Transverse colon (tissue), 3 donors: ENCODE measurements around the gene NKIRAS2.
"Not testable (repeated sequence)": the region's sequence is repeated elsewhere in the genome, so short reads cannot be mapped to it uniquely, and the experiment has no call there.

ENCODE experiments used
- CTCF ChIP-seq, 5 experiments: fragments of 200-600 bp in 3 of 5; fragments of 450-650 bp in 2 of 5; sonication (generic) in 3 of 5; IDR thresholded peaks; 1 replicate in 2 of 5; 2 replicates in 3 of 5; pipeline ENCODE4 v1.5.1; 2016 to 2017; ENCODE audit warnings: antibody characterized with exemption in 5 of 5, inconsistent platforms in 3 of 5, mild to moderate bottlenecking in 2 of 5, moderate library complexity in 1 of 5
- EP300 ChIP-seq: sonication (generic); formaldehyde crosslinking; IDR thresholded peaks from one replicate; pipeline ENCODE4 v1.6.1; 2017; ENCODE audit warnings: antibody characterized with exemption, low read depth
- POLR2A ChIP-seq: fragments of 450-650 bp; IDR thresholded peaks from one replicate; pipeline ENCODE4 v1.6.1; 2016; ENCODE audit warnings: antibody characterized with exemption, mild to moderate bottlenecking, moderate library complexity

GRCh38 chr17:42012363-42012762 lies 7.5 kb upstream of the NKIRAS2 start:
- TF ChIP-seq CTCF (IDR thresholded peaks at IDR 0.05); EP300; POLR2A: not testable (repeated sequence)
